Measurements from ENCODE around the gene G6PC3. TPM values are rescaled to one million over a fixed set of nuclear protein-coding genes. Genes with fewer than 3 reads are reported as not detected.
A peak's percentile ranks its signal among the peaks of the same experiment; 100 is the strongest.

The G6PC3 gene
- total and polyA plus RNA-seq, 2 of the 4 experiments (the other 2 are of a cell fraction): 20.4 to 107 TPM

- Histone ChIP-seq H3K9me1 (ENCODE audit: insufficient read depth, low read length) (peaks cover 11% of the 10 kb centered on the region), H2BK120ac (ENCODE audit: low read depth, low read length) (no peak overlapping the region), H3K4me1 (ENCODE audit: control insufficient read depth, insufficient read depth, low read length) (peaks cover 21% of the 10 kb centered on the region), H2AK5ac (ENCODE audit: low read depth, low read length) (no peak overlapping the region), H3K18ac (ENCODE audit: low read depth, low read length) (no peak overlapping the region), H3K27me3 (ENCODE audit: control insufficient read depth, insufficient read depth, low read length) (no peaks in the 10 kb centered on the region), H2AK9ac (replicated peaks; ENCODE audit: low read depth, low read length, poor library complexity) (peak overlapping the region; percentile 46), H3K79me1 (ENCODE audit: low read depth in 1 of 2, low read length in 2 of 2) (peaks cover 14 to 73% of the 10 kb centered on the region in 2 experiments), H3K9ac (ENCODE audit: low read depth, low read length) (no peak overlapping the region), H2BK20ac (ENCODE audit: low read depth, low read length) (no peak overlapping the region), H3K4me2 (ENCODE audit: low read depth, low read length) (no peak overlapping the region), H3K27ac (ENCODE audit: insufficient read depth, low read length) (no peak overlapping the region), H4K8ac (ENCODE audit: low read depth in 2 of 2, low read length in 2 of 2) (no peak overlapping the region), H3K56ac (ENCODE audit: extremely low read depth, insufficient read depth, low read length) (no peak overlapping the region), H4K20me1 (ENCODE audit: insufficient read depth, low read length) (0 out of 2 replicates have a peak, but pooled peaks cover 3% of the 10 kb centered on the region), H3K4me3 (ENCODE audit: insufficient read depth, low read depth, low read length) (no peak overlapping the region), H3K36me3 (ENCODE audit: control insufficient read depth, insufficient read depth, low read length) (peaks cover 68% of the 10 kb centered on the region), H3K23ac (ENCODE audit: low read depth, low read length) (no peak overlapping the region), H2BK15ac (ENCODE audit: low read depth, low read length) (no peak overlapping the region), H4K5ac (ENCODE audit: low read depth, low read length) (no peak overlapping the region), H3K9me3 (ENCODE audit: control insufficient read depth, insufficient read depth, low read length) (no peaks in the 10 kb centered on the region), H3K4ac (ENCODE audit: low read depth, low read length) (no peak overlapping the region), H2BK5ac (ENCODE audit: low read depth, low read length, poor library complexity, severe bottlenecking) (no peak overlapping the region), H4K91ac (ENCODE audit: insufficient read depth, low read depth, low read length) (no peak overlapping the region), H2AFZ (replicated peaks; ENCODE audit: low read length, poor library complexity) (no peak overlapping the region), H3K14ac (replicated peaks; ENCODE audit: low read depth, low read length) (no peak overlapping the region)
- 60% methylated on average over 2 of the region's 18 CpGs; no CpG with 5 or more reads in 1 of the 2 experiments for WGBS, 2 experiments (ENCODE audit: extremely low coverage in 2 of 2, insufficient read length in 1 of 2)
- no peak for DNase-seq
- in situ Hi-C loops (cut with MboI; ENCODE audit: low sequenced_read_pairs): no loop called here
- CTCF ChIA-PET: no interaction called here
- dilution Hi-C loops (cut with HindIII; ENCODE audit: low sequenced_read_pairs, unreplicated experiment): no loop called here
- intact Hi-C loops (cut with micrococcal nuclease): no loop called here
- TF ChIP-seq, protein P1, sequence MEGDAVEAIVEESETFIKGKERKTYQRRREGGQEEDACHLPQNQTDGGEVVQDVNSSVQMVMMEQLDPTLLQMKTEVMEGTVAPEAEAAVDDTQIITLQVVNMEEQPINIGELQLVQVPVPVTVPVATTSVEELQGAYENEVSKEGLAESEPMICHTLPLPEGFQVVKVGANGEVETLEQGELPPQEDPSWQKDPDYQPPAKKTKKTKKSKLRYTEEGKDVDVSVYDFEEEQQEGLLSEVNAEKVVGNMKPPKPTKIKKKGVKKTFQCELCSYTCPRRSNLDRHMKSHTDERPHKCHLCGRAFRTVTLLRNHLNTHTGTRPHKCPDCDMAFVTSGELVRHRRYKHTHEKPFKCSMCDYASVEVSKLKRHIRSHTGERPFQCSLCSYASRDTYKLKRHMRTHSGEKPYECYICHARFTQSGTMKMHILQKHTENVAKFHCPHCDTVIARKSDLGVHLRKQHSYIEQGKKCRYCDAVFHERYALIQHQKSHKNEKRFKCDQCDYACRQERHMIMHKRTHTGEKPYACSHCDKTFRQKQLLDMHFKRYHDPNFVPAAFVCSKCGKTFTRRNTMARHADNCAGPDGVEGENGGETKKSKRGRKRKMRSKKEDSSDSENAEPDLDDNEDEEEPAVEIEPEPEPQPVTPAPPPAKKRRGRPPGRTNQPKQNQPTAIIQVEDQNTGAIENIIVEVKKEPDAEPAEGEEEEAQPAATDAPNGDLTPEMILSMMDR (conservative IDR thresholded peaks at IDR 0.05; ENCODE audit: low read depth, low read length): no peak
- no peak for TF ChIP-seq FOS (IDR thresholded peaks at IDR 0.05; ENCODE audit: low read depth, low read length)
- BruUV-seq (replicated peaks): no TSS peak
- POLR2A ChIA-PET (ENCODE audit: unreplicated experiment): no interaction called here
- ATAC-seq (ENCODE audit: low read depth): no peak
Observed at GRCh38 chr17:44079877-44080821, 9.6 kb downstream of the G6PC3 start.

Data from IMR-90 (cell line).